Upper lobe of left lung (tissue), 4 donors: ENCODE data around the gene FGF14.

ENCODE experiments used
- CTCF ChIP-seq, 6 experiments: fragments of 450-650 bp in 4 of 6; fragments of 200-600 bp in 2 of 6; sonication (generic) in 2 of 6; IDR thresholded peaks; one replicate each; pipeline ENCODE4 v1.5.1; 2016 to 2019; ENCODE audit warnings: antibody characterized with exemption in 6 of 6
- POLR2A ChIP-seq, 4 donors: fragments of 450-650 bp; IDR thresholded peaks; one replicate each; pipeline ENCODE4 v1.5.1; 2016 to 2017; ENCODE audit warnings: antibody characterized with exemption in 4 of 4, mild to moderate bottlenecking in 2 of 4

- no peak for TF ChIP-seq POLR2A (IDR thresholded peaks at IDR 0.05)
- TF ChIP-seq CTCF (IDR thresholded peaks at IDR 0.05): no peak
These were observed 466.0 kb downstream of the FGF14 start for GRCh38 chr13:101935828-101936227.
